Panc1 (cell line): Measurements from ENCODE around the gene LRCH1.

Experiments used
- CTCF ChIP-seq: fragments of 450-650 bp; IDR thresholded peaks from 2 replicates; pipeline ENCODE4 v1.5.1; 2017; ENCODE audit warnings: mild to moderate bottlenecking
- POLR2AphosphoS5 ChIP-seq: IDR thresholded peaks from 2 replicates; pipeline ENCODE4 v1.6.1; 2012; ENCODE audit warnings: mild to moderate bottlenecking, low read depth, low read length, moderate library complexity
- REST ChIP-seq, 2 experiments: IDR thresholded peaks; 2 replicates each; pipeline ENCODE4 v1.6.1; 2011 to 2012; ENCODE audit warnings: low read depth in 2 of 2, control low read depth in 1 of 2, low read length in 1 of 2, mild to moderate bottlenecking in 1 of 2, moderate library complexity in 1 of 2; ENCODE audit not compliant: insufficient read depth in 1 of 2

GRCh38 chr13:46757640-46758039 is 204.7 kb downstream of the LRCH1 start:
- TF ChIP-seq CTCF: no peak
- no peak for TF ChIP-seq REST (IDR thresholded peaks at IDR 0.05; ENCODE audit: insufficient read depth in 1 of 2, low read depth in 2 of 2, low read length in 1 of 2)
- no peak for TF ChIP-seq POLR2AphosphoS5
